ENCODE data around the gene DLGAP4. TPM values are rescaled to one million over a fixed set of nuclear protein-coding genes. Genes with fewer than 3 reads are reported as not detected.

DLGAP4 gene
- total and polyA plus RNA-seq, 9 of the 15 experiments (the other 6 are each of a cell fraction or from before 2014, with no cell fraction given), result 0.31 to 34.1 (median 4.5) TPM

- no peak for TF ChIP-seq PBX2 (CRISPR knock-in tag; IDR thresholded peaks at IDR 0.05; ENCODE audit: low read depth)
- peak; percentile 88 for TF ChIP-seq PBX2 (tag; conservative IDR thresholded peaks at IDR 0.05; ENCODE audit: low read depth)
- TF ChIP-seq JUN (IDR thresholded peaks at IDR 0.05; ENCODE audit: borderline replicate concordance, low read depth, low read length), result 0 out of 2 replicates have a peak, but pooled peaks have one; percentile 26
- TF ChIP-seq JUN (CRISPR knock-in tag; IDR thresholded peaks at IDR 0.05; ENCODE audit: borderline replicate concordance), result no peak
- TF ChIP-seq CREM (IDR thresholded peaks at IDR 0.05; ENCODE audit: low read depth), result peak; percentile 39; the same call in 1 of the 2 replicates
- 0 out of 2 replicates have a peak, but pooled peaks have one; percentile 12 for TF ChIP-seq SMARCA4 (IDR thresholded peaks at IDR 0.05)
- no peak for TF ChIP-seq ZNF668 (CRISPR knock-in tag; IDR thresholded peaks at IDR 0.05)
- TF ChIP-seq, protein P1, sequence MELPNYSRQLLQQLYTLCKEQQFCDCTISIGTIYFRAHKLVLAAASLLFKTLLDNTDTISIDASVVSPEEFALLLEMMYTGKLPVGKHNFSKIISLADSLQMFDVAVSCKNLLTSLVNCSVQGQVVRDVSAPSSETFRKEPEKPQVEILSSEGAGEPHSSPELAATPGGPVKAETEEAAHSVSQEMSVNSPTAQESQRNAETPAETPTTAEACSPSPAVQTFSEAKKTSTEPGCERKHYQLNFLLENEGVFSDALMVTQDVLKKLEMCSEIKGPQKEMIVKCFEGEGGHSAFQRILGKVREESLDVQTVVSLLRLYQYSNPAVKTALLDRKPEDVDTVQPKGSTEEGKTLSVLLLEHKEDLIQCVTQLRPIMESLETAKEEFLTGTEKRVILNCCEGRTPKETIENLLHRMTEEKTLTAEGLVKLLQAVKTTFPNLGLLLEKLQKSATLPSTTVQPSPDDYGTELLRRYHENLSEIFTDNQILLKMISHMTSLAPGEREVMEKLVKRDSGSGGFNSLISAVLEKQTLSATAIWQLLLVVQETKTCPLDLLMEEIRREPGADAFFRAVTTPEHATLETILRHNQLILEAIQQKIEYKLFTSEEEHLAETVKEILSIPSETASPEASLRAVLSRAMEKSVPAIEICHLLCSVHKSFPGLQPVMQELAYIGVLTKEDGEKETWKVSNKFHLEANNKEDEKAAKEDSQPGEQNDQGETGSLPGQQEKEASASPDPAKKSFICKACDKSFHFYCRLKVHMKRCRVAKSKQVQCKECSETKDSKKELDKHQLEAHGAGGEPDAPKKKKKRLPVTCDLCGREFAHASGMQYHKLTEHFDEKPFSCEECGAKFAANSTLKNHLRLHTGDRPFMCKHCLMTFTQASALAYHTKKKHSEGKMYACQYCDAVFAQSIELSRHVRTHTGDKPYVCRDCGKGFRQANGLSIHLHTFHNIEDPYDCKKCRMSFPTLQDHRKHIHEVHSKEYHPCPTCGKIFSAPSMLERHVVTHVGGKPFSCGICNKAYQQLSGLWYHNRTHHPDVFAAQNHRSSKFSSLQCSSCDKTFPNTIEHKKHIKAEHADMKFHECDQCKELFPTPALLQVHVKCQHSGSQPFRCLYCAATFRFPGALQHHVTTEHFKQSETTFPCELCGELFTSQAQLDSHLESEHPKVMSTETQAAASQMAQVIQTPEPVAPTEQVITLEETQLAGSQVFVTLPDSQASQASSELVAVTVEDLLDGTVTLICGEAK (IDR thresholded peaks at IDR 0.05), result no peak
- TF ChIP-seq, protein P1 (CRISPR knock-in tag; IDR thresholded peaks at IDR 0.05), result no peak
- TF ChIP-seq CBFA2T2 (conservative IDR thresholded peaks at IDR 0.05), result peak; percentile 54; the same call in 1 of the 2 replicates
- peak; percentile 52 for TF ChIP-seq EGR1 (conservative IDR thresholded peaks at IDR 0.05)
- TF ChIP-seq RCOR1 (IDR thresholded peaks at IDR 0.05; ENCODE audit: borderline replicate concordance in 1 of 2, low read depth in 2 of 2, low read length in 2 of 2), result peak in 1 of 2 experiments; percentile 56; a peak in 1 of 4 replicates
- peak; percentile 65 for TF ChIP-seq ARID1B (IDR thresholded peaks at IDR 0.05)
- 0 out of 2 replicates have a peak, but pooled peaks have one; percentile 31 for TF ChIP-seq DPF2 (IDR thresholded peaks at IDR 0.05)
- TF ChIP-seq, protein P2, sequence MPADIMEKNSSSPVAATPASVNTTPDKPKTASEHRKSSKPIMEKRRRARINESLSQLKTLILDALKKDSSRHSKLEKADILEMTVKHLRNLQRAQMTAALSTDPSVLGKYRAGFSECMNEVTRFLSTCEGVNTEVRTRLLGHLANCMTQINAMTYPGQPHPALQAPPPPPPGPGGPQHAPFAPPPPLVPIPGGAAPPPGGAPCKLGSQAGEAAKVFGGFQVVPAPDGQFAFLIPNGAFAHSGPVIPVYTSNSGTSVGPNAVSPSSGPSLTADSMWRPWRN (IDR thresholded peaks at IDR 0.05; ENCODE audit: low read depth), result peak; percentile 51
- peak; percentile 64; the same call in 1 of the 2 replicates for TF ChIP-seq ATF7 (IDR thresholded peaks at IDR 0.05)
Measured at GRCh38 chr20:36421641-36422040, 115.5 kb downstream of the DLGAP4 start (continued).

Measured in K562 (cell line).